Transverse colon (tissue), 4 donors: Measurements from ENCODE around the gene CHEK2. TPM values are rescaled to one million over a fixed set of nuclear protein-coding genes. Genes with fewer than 3 reads are reported as not detected.

Experiments
- DNase-seq: peaks from one replicate; pipeline ENCODE4 v3.0.0-alpha.2; 2019
- H3K27ac ChIP-seq, 4 donors: fragments of 200-600 bp; sonication (generic); 2 replicates each; pipeline ENCODE4 v1.5.1; 2016 to 2018; ENCODE audit warnings: inconsistent platforms in 4 of 4
- H3K27me3 ChIP-seq: fragments of 200-600 bp; sonication (generic); 2 replicates; pipeline ENCODE4 v1.5.1; 2017; ENCODE audit warnings: inconsistent platforms
- H3K36me3 ChIP-seq, 4 donors: fragments of 200-600 bp; sonication (generic); 2 replicates each; pipeline ENCODE4 v1.5.1; 2017 to 2019; ENCODE audit warnings: inconsistent platforms in 4 of 4
- H3K4me1 ChIP-seq, 4 donors: fragments of 200-600 bp; sonication (generic); 2 replicates each; pipeline ENCODE4 v1.5.1; 2017 to 2020; ENCODE audit warnings: inconsistent platforms in 4 of 4
- H3K4me3 ChIP-seq, 4 donors: fragments of 200-600 bp; sonication (generic); 1 replicate in 1 of 4; 2 replicates in 3 of 4; pipeline versions ENCODE4 v1.5.1 to v1.6.1; 2017 to 2019; ENCODE audit warnings: inconsistent platforms in 4 of 4
- H3K9me3 ChIP-seq, 2 donors: fragments of 200-600 bp; sonication (generic); 2 replicates each; pipeline ENCODE4 v1.5.1; 2017 to 2019; ENCODE audit warnings: inconsistent platforms in 2 of 2
- CTCF ChIP-seq, 5 experiments: fragments of 200-600 bp in 3 of 5; fragments of 450-650 bp in 2 of 5; sonication (generic) in 3 of 5; IDR thresholded peaks; 1 replicate in 2 of 5; 2 replicates in 3 of 5; pipeline ENCODE4 v1.5.1; 2016 to 2017; ENCODE audit warnings: antibody characterized with exemption in 5 of 5, inconsistent platforms in 3 of 5, mild to moderate bottlenecking in 2 of 5, moderate library complexity in 1 of 5
- EP300 ChIP-seq: sonication (generic); formaldehyde crosslinking; IDR thresholded peaks from one replicate; pipeline ENCODE4 v1.6.1; 2017; ENCODE audit warnings: antibody characterized with exemption, low read depth
- POLR2A ChIP-seq: fragments of 450-650 bp; IDR thresholded peaks from one replicate; pipeline ENCODE4 v1.6.1; 2016; ENCODE audit warnings: antibody characterized with exemption, mild to moderate bottlenecking, moderate library complexity
- POLR2AphosphoS5 ChIP-seq, 3 donors: sonication (generic); formaldehyde crosslinking; IDR thresholded peaks; one replicate each; pipeline ENCODE4 v1.6.1; 2016; ENCODE audit warnings: antibody characterized with exemption in 3 of 3
- WGBS, 2 donors: methylation state at CpG; one replicate each; pipeline ENCODE4 v1.1.5; 2018; ENCODE audit warnings: low coverage in 1 of 2; 5-methylcytosine and 5-hydroxymethylcytosine counted together
- in situ Hi-C, 4 donors: fragments of 200-750 bp; cut with MboI; loops; one replicate each; pipeline versions ENCODE4 v1.15.0 to v1.15.1; 2017; ENCODE audit warnings: low sequenced_read_pairs in 3 of 4, low pct_ligation_motif_present in 1 of 4, low pct_unique_long_range_greater_than_20kb in 1 of 4
- intact Hi-C: fragments of 100-400 bp; cut with DNase I; formaldehyde crosslinking; loops from one replicate; pipeline ENCODE4 v1.15.1; 2023; ENCODE audit warnings: low total_unique reads
- total RNA-seq, 4 donors: library from RNA; depleted of rRNA; stranded (reverse); fragments of >200 nt; gene quantifications; one replicate each; pipeline ENCODE4 v1.1.0, GENCODE V29; 2016

Gene CHEK2
- total RNA-seq, 4 donors from 2014 or later = 6.6 to 12.1 (median 10.8) TPM; not detected in 1

- TF ChIP-seq POLR2AphosphoS5 (IDR thresholded peaks at IDR 0.05) = no peak
- no peak for TF ChIP-seq CTCF (IDR thresholded peaks at IDR 0.05)
- TF ChIP-seq POLR2A = no peak
- TF ChIP-seq EP300 = no peak
- Histone ChIP-seq H3K27me3 (no peaks in the 10 kb centered on the region), H3K9me3 (no peaks in the 10 kb centered on the region), H3K4me3 (no peak overlapping the region), H3K36me3 (no peaks in the 10 kb centered on the region), H3K27ac (no peak overlapping the region), H3K4me1 (no peaks in the 10 kb centered on the region)
- in situ Hi-C loops (no loop called here), intact Hi-C loops (no loop called here)
- DNase-seq = no peak
- 92 to 93% methylated on average over 3 of the region's 3 CpGs for WGBS, 2 donors
Measured at GRCh38 chr22:28718044-28718443, 23.6 kb downstream of the CHEK2 start.

GRCh38 chr22:28716686-28717085 lies 24.9 kb downstream of the CHEK2 start:
- no peaks in the 10 kb centered on the region for H3K27me3 ChIP-seq
- WGBS, 2 donors = 96% methylated on average over 3 of the region's 3 CpGs
- no peak for DNase-seq
- TF ChIP-seq POLR2A = no peak
- TF ChIP-seq POLR2AphosphoS5 (IDR thresholded peaks at IDR 0.05) = no peak
- TF ChIP-seq EP300 = no peak
- no peak for TF ChIP-seq CTCF (IDR thresholded peaks at IDR 0.05)
- H3K4me3 ChIP-seq = no peak overlapping the region
- no peaks in the 10 kb centered on the region for H3K36me3 ChIP-seq
- in situ Hi-C loops (no loop called here), intact Hi-C loops (no loop called here)
- no peaks in the 10 kb centered on the region for H3K9me3 ChIP-seq
- H3K4me1 ChIP-seq = no peaks in the 10 kb centered on the region
- no peak overlapping the region for H3K27ac ChIP-seq

- DNase-seq = no peak
- Histone ChIP-seq H3K4me3 (no peak overlapping the region), H3K4me1 (peaks cover 0 to 4% (median 0%) of the 10 kb centered on the region in 4 donors), H3K9me3 (no peaks in the 10 kb centered on the region), H3K27me3 (no peaks in the 10 kb centered on the region), H3K36me3 (no peaks in the 10 kb centered on the region), H3K27ac (no peak overlapping the region)
- in situ Hi-C loops (no loop called here), intact Hi-C loops (no loop called here)
- TF ChIP-seq CTCF (IDR thresholded peaks at IDR 0.05) (no peak), POLR2A (no peak), EP300 (no peak), POLR2AphosphoS5 (IDR thresholded peaks at IDR 0.05) (no peak)
- 94 to 96% methylated on average over 6 to 7 of the region's 7 CpGs for WGBS, 2 donors
Measured at GRCh38 chr22:28715611-28716010, 26.0 kb downstream of the CHEK2 start.

- TF ChIP-seq POLR2A = no peak
- TF ChIP-seq CTCF (IDR thresholded peaks at IDR 0.05) = no peak
- no peak for TF ChIP-seq EP300
Measured at GRCh38 chr22:28714043-28714628, 27.5 kb downstream of the CHEK2 start.

More at GRCh38 chr22:28714043-28714628, 27.5 kb downstream of the CHEK2 start:
- H3K9me3 ChIP-seq = no peaks in the 10 kb centered on the region
- H3K4me3 ChIP-seq = no peak overlapping the region
- H3K4me1 ChIP-seq = peaks cover 0 to 8% (median 0%) of the 10 kb centered on the region in 4 donors
- no peaks in the 10 kb centered on the region for H3K36me3 ChIP-seq
- no peak overlapping the region for H3K27ac ChIP-seq
- DNase-seq = no peak
- in situ Hi-C loops (no loop called here), intact Hi-C loops (no loop called here)
- H3K27me3 ChIP-seq = no peaks in the 10 kb centered on the region
- 92 to 94% methylated on average over 2 of the region's 2 CpGs for WGBS, 2 donors
